HepG2 (cell line): ENCODE measurements around the gene SH3GLB2. TPM values are rescaled to one million over a fixed set of nuclear protein-coding genes. Genes with fewer than 3 reads are reported as not detected.

Experiments
- ASH2L ChIP-seq: fragments of 300-600, 200-600 bp; sonication (generic); IDR thresholded peaks from 2 replicates; pipeline ENCODE4 v1.7.0; 2017; ENCODE audit warnings: low read depth, mild to moderate bottlenecking, moderate library complexity, mixed read lengths, low read length; ENCODE audit not compliant: insufficient read length
- JDP2 ChIP-seq: sonication (generic); formaldehyde crosslinking; IDR thresholded peaks from 2 replicates; pipeline ENCODE4 v1.8.1; 2022; ENCODE audit warnings: missing genetic modification reagents, borderline replicate concordance
- POLR2G ChIP-seq: fragments of 200-400 bp; formaldehyde crosslinking; IDR thresholded peaks from 2 replicates; pipeline ENCODE4 v1.6.1; 2018; ENCODE audit warnings: mild to moderate bottlenecking, low read depth, low read length, moderate library complexity
- SP1 ChIP-seq, 2 experiments: fragments of 450-650 bp in 1 of 2; sonication (generic) in 1 of 2; formaldehyde crosslinking in 1 of 2; IDR thresholded peaks; 2 replicates each; pipeline versions ENCODE4 v1.4.0 to v1.6.1; 2016 to 2020; ENCODE audit warnings: missing genetic modification reagents in 1 of 2
- TBX2 ChIP-seq: sonication (generic); formaldehyde crosslinking; IDR thresholded peaks from 2 replicates; pipeline ENCODE4 v1.5.0; 2020; ENCODE audit warnings: missing genetic modification reagents, mild to moderate bottlenecking, borderline replicate concordance
- TEAD2 ChIP-seq: sonication (generic); formaldehyde crosslinking; IDR thresholded peaks from 2 replicates; pipeline ENCODE4 v1.9.0; 2021; ENCODE audit warnings: missing genetic modification reagents
- ZNF589 ChIP-seq: sonication (generic); formaldehyde crosslinking; conservative IDR thresholded peaks from 2 replicates; pipeline ENCODE4 v1.8.0; 2022; ENCODE audit warnings: mild to moderate bottlenecking, moderate library complexity, missing genetic modification reagents
- ZNF614 ChIP-seq: IDR thresholded peaks from 2 replicates; pipeline ENCODE4 v1.6.1; 2018; ENCODE audit warnings: missing biosample characterization, missing genetic modification reagents, inconsistent platforms, borderline replicate concordance
- ZNF660 ChIP-seq: sonication (generic); formaldehyde crosslinking; IDR thresholded peaks from 2 replicates; pipeline ENCODE4 v1.5.1; 2020; ENCODE audit warnings: mild to moderate bottlenecking, low read depth, missing genetic modification reagents, borderline replicate concordance
- ZZZ3 ChIP-seq: sonication (generic); formaldehyde crosslinking; IDR thresholded peaks from 2 replicates; pipeline ENCODE4 v1.4.0; 2020; ENCODE audit warnings: missing genetic modification reagents, mild to moderate bottlenecking, borderline replicate concordance
- polyA plus RNA-seq, 8 experiments: library from polyadenylated mRNA; depleted of rRNA in 3 of 8; stranded (reverse) in 7 of 8; unstranded in 1 of 8; fragments of >200 nt; fragmentation: Illumina TruSeq in 4 of 8; extraction: Trizol in 4 of 8; gene quantifications; 2 replicates each; pipeline versions ENCODE4 v1.2.1 to v1.2.3, GENCODE V29; 2011 to 2016; ENCODE audit warnings: low read depth in 4 of 8, missing spikeins in 1 of 8, mixed read lengths in 1 of 8; ENCODE audit not compliant: insufficient read depth in 1 of 8
- total RNA-seq, 5 experiments: library from RNA; depleted of rRNA; stranded (reverse); fragments of >200 nt; fragmentation: Illumina TruSeq; extraction: Trizol; gene quantifications; 2 replicates each; pipeline ENCODE4 v1.2.3, GENCODE V29; 2016; ENCODE audit warnings: low read depth in 1 of 5
- TF ChIP-seq, protein P1 (sequence below): sonication (generic); formaldehyde crosslinking; IDR thresholded peaks from 2 replicates; pipeline ENCODE4 v1.5.0; 2020; ENCODE audit warnings: mild to moderate bottlenecking, missing genetic modification reagents, borderline replicate concordance
- TF ChIP-seq, protein P2 (sequence below): sonication (generic); formaldehyde crosslinking; IDR thresholded peaks from 2 replicates; pipeline ENCODE4 v1.4.0; 2020; ENCODE audit warnings: missing genetic modification reagents
- TF ChIP-seq, protein P3 (sequence below): sonication (generic); formaldehyde crosslinking; IDR thresholded peaks from 2 replicates; pipeline ENCODE4 v1.4.0; 2020; ENCODE audit warnings: missing genetic modification reagents
- TF ChIP-seq, protein P4 (sequence below): sonication (generic); formaldehyde crosslinking; IDR thresholded peaks from 2 replicates; pipeline ENCODE4 v1.5.0; 2020; ENCODE audit warnings: mild to moderate bottlenecking, missing genetic modification reagents

SH3GLB2 gene
- total and polyA plus RNA-seq, 2 of the 13 experiments (the other 11 are each of a cell fraction or from before 2014, with no cell fraction given), result 24.0 to 40.6 TPM

DNA sequence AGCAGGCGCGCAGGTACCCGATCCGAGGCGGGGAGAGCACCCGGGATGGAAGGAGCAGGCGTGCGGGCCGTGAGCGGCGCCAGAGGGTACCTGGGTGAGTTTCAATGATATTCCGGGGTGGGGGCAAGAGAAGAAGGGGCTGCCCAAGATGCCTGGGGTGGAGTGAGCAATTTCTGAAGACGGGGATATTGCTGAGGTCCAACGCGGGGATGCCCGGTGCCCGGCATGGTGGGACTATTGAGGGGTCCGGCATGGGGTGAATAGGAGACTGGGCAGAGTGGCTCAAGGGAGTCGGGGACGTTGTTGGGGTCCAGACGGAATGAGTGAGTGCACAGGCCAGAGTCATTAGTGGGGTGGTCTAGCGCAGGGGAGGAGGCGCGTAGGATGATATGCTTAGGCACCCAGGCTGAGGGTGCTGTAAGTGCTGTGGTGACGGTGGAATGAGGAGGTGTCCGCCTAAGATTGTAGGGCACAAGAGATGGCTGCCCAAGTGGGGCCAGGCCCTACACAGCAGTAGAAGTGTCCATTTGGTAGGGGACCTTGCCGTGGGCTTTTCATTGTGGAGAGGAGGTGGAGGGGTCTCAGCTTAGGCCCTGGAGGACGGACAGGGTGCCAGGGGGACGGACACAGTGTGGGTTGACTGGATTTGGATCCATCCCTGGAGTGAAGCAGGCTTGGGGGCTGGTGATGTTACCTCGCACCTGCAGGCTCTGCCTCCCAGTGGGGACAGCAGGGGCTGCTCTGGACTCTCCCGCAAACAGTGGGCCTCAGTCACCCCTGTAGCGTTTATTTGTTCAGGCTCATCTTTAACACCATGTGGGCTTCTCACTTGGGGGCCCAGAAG is 9.0 kb upstream of the SH3GLB2 start (continued):
- TF ChIP-seq, protein P1, sequence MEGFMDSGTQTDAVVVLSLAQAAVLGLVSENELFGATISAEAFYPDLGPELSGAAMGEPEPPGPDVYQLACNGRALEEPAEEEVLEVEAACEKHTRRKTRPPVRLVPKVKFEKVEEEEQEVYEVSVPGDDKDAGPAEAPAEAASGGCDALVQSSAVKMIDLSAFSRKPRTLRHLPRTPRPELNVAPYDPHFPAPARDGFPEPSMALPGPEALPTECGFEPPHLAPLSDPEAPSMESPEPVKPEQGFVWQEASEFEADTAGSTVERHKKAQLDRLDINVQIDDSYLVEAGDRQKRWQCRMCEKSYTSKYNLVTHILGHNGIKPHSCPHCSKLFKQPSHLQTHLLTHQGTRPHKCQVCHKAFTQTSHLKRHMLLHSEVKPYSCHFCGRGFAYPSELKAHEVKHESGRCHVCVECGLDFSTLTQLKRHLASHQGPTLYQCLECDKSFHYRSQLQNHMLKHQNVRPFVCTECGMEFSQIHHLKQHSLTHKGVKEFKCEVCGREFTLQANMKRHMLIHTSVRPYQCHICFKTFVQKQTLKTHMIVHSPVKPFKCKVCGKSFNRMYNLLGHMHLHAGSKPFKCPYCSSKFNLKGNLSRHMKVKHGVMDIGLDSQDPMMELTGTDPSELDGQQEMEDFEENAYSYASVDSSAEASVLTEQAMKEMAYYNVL (CRISPR knock-in tag), result no peak
- TF ChIP-seq, protein P2, sequence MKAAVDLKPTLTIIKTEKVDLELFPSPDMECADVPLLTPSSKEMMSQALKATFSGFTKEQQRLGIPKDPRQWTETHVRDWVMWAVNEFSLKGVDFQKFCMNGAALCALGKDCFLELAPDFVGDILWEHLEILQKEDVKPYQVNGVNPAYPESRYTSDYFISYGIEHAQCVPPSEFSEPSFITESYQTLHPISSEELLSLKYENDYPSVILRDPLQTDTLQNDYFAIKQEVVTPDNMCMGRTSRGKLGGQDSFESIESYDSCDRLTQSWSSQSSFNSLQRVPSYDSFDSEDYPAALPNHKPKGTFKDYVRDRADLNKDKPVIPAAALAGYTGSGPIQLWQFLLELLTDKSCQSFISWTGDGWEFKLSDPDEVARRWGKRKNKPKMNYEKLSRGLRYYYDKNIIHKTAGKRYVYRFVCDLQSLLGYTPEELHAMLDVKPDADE (CRISPR knock-in tag), result no peak
- TF ChIP-seq ZNF660 (CRISPR knock-in tag) (no peak), ZNF589 (CRISPR knock-in tag) (no peak), TBX2 (no peak), POLR2G (no peak), ZNF614 (CRISPR knock-in tag) (no peak), SP1 (IDR thresholded peaks at IDR 0.05) (no peak), SP1 (CRISPR knock-in tag; IDR thresholded peaks at IDR 0.05) (no peak), TEAD2 (CRISPR knock-in tag) (no peak), ASH2L (no peak), JDP2 (CRISPR knock-in tag) (no peak), ZZZ3 (CRISPR knock-in tag) (0 out of 2 replicates have a peak, but pooled peaks have one; percentile 10)
- TF ChIP-seq, protein P3, sequence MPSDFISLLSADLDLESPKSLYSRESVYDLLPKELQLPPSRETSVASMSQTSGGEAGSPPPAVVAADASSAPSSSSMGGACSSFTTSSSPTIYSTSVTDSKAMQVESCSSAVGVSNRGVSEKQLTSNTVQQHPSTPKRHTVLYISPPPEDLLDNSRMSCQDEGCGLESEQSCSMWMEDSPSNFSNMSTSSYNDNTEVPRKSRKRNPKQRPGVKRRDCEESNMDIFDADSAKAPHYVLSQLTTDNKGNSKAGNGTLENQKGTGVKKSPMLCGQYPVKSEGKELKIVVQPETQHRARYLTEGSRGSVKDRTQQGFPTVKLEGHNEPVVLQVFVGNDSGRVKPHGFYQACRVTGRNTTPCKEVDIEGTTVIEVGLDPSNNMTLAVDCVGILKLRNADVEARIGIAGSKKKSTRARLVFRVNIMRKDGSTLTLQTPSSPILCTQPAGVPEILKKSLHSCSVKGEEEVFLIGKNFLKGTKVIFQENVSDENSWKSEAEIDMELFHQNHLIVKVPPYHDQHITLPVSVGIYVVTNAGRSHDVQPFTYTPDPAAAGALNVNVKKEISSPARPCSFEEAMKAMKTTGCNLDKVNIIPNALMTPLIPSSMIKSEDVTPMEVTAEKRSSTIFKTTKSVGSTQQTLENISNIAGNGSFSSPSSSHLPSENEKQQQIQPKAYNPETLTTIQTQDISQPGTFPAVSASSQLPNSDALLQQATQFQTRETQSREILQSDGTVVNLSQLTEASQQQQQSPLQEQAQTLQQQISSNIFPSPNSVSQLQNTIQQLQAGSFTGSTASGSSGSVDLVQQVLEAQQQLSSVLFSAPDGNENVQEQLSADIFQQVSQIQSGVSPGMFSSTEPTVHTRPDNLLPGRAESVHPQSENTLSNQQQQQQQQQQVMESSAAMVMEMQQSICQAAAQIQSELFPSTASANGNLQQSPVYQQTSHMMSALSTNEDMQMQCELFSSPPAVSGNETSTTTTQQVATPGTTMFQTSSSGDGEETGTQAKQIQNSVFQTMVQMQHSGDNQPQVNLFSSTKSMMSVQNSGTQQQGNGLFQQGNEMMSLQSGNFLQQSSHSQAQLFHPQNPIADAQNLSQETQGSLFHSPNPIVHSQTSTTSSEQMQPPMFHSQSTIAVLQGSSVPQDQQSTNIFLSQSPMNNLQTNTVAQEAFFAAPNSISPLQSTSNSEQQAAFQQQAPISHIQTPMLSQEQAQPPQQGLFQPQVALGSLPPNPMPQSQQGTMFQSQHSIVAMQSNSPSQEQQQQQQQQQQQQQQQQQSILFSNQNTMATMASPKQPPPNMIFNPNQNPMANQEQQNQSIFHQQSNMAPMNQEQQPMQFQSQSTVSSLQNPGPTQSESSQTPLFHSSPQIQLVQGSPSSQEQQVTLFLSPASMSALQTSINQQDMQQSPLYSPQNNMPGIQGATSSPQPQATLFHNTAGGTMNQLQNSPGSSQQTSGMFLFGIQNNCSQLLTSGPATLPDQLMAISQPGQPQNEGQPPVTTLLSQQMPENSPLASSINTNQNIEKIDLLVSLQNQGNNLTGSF (CRISPR knock-in tag), result 0 out of 2 replicates have a peak, but pooled peaks have one; percentile 9
- TF ChIP-seq, protein P4, sequence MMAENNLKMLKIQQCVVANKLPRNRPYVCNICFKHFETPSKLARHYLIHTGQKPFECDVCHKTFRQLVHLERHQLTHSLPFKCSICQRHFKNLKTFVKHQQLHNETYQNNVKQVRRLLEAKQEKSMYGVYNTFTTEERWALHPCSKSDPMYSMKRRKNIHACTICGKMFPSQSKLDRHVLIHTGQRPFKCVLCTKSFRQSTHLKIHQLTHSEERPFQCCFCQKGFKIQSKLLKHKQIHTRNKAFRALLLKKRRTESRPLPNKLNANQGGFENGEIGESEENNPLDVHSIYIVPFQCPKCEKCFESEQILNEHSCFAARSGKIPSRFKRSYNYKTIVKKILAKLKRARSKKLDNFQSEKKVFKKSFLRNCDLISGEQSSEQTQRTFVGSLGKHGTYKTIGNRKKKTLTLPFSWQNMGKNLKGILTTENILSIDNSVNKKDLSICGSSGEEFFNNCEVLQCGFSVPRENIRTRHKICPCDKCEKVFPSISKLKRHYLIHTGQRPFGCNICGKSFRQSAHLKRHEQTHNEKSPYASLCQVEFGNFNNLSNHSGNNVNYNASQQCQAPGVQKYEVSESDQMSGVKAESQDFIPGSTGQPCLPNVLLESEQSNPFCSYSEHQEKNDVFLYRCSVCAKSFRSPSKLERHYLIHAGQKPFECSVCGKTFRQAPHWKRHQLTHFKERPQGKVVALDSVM (CRISPR knock-in tag), result 0 out of 2 replicates have a peak, but pooled peaks have one; percentile 9
